Neuronal stem cell (in vitro differentiated cells): Measurements from ENCODE around the gene MRTFB.
A peak's percentile ranks its signal among the peaks of the same experiment; 100 is the strongest.

Source experiments
- DNase-seq: peaks from one replicate; pipeline ENCODE4 v3.0.0-alpha.2; 2013; ENCODE audit warnings: low spot score
- H2AFZ ChIP-seq: one replicate; pipeline ENCODE4 v1.6.1; 2013; ENCODE audit warnings: mild to moderate bottlenecking, low read length, inconsistent platforms
- H2AK5ac ChIP-seq: 2 replicates; pipeline ENCODE4 v1.6.1; 2013; ENCODE audit warnings: low read depth, mild to moderate bottlenecking, inconsistent platforms, low read length, moderate library complexity, mixed read lengths
- H2BK120ac ChIP-seq: 2 replicates; pipeline ENCODE4 v1.6.1; 2013; ENCODE audit warnings: low read depth, mild to moderate bottlenecking, inconsistent platforms, low read length, moderate library complexity, mixed read lengths
- H2BK12ac ChIP-seq: one replicate; pipeline ENCODE4 v1.6.1; 2013; ENCODE audit warnings: low read length, inconsistent platforms
- H2BK15ac ChIP-seq: 2 replicates; pipeline ENCODE4 v1.6.1; 2013; ENCODE audit warnings: mild to moderate bottlenecking, low read length, inconsistent platforms, mixed read lengths
- H2BK5ac ChIP-seq: one replicate; pipeline ENCODE4 v1.6.1; 2013; ENCODE audit warnings: inconsistent platforms, mild to moderate bottlenecking, low read length, moderate library complexity
- H3K14ac ChIP-seq: one replicate; pipeline ENCODE4 v1.6.1; 2013; ENCODE audit warnings: low read length, inconsistent platforms
- H3K18ac ChIP-seq: 2 replicates; pipeline ENCODE4 v1.6.1; 2013; ENCODE audit warnings: low read length, inconsistent platforms
- H3K23ac ChIP-seq: 2 replicates; pipeline ENCODE4 v1.6.1; 2013; ENCODE audit warnings: low read depth, mild to moderate bottlenecking, mixed read lengths, low read length, inconsistent platforms; ENCODE audit not compliant: poor library complexity
- H3K27ac ChIP-seq: replicated peaks from 3 replicates; pipeline ENCODE4 v1.5.1; 2013; ENCODE audit warnings: low read length, inconsistent platforms
- H3K27me3 ChIP-seq, 3 experiments: 2 replicates each; pipeline ENCODE4 v1.6.1; 2013; ENCODE audit warnings: low read length in 3 of 3, mild to moderate bottlenecking in 2 of 3, inconsistent platforms in 1 of 3, low read depth in 1 of 3, mixed read lengths in 1 of 3, moderate library complexity in 1 of 3; ENCODE audit not compliant: control insufficient read depth in 3 of 3, insufficient read depth in 3 of 3
- H3K36me3 ChIP-seq, 2 donors: replicated peaks in 1 of 2; 2 replicates each; pipeline ENCODE4 v1.6.1; 2013; ENCODE audit warnings: low read length in 2 of 2; ENCODE audit not compliant: control insufficient read depth in 2 of 2, insufficient read depth in 2 of 2
- H3K4ac ChIP-seq: 2 replicates; pipeline ENCODE4 v1.6.1; 2013; ENCODE audit warnings: inconsistent platforms, mild to moderate bottlenecking, low read length, moderate library complexity
- H3K4me1 ChIP-seq, 2 donors: 1 replicate in 1 of 2; 2 replicates in 1 of 2; pipeline ENCODE4 v1.6.1; 2013; ENCODE audit warnings: low read length in 2 of 2, low read depth in 1 of 2; ENCODE audit not compliant: control insufficient read depth in 2 of 2, insufficient read depth in 1 of 2
- H3K4me2 ChIP-seq: one replicate; pipeline ENCODE4 v1.6.1; 2013; ENCODE audit warnings: mild to moderate bottlenecking, low read length, inconsistent platforms; ENCODE audit not compliant: insufficient read depth, poor library complexity, severe bottlenecking
- H3K4me3 ChIP-seq, 2 donors: 2 replicates each; pipeline ENCODE4 v1.5.1; 2013; ENCODE audit warnings: low read length in 2 of 2, mild to moderate bottlenecking in 2 of 2, inconsistent platforms in 1 of 2, moderate library complexity in 1 of 2
- H3K79me1 ChIP-seq: one replicate; pipeline ENCODE4 v1.6.1; 2013; ENCODE audit warnings: low read depth, mild to moderate bottlenecking, inconsistent platforms, low read length, moderate library complexity
- H3K9ac ChIP-seq: one replicate; pipeline ENCODE4 v1.6.1; 2013; ENCODE audit warnings: mild to moderate bottlenecking, low read depth, low read length, inconsistent platforms; ENCODE audit not compliant: poor library complexity
- H3K9me3 ChIP-seq, 2 donors: replicated peaks in 1 of 2; 2 replicates each; pipeline versions ENCODE3 to v1.6.1; 2013; ENCODE audit warnings: low read length in 2 of 2, mild to moderate bottlenecking in 2 of 2, inconsistent platforms in 1 of 2, low read depth in 1 of 2, mixed read lengths in 1 of 2, moderate library complexity in 1 of 2; ENCODE audit not compliant: control insufficient read depth in 2 of 2, insufficient read depth in 1 of 2
- H4K8ac ChIP-seq: one replicate; pipeline ENCODE4 v1.6.1; 2013; ENCODE audit warnings: low read depth, mild to moderate bottlenecking, inconsistent platforms, low read length, moderate library complexity
- H4K91ac ChIP-seq: one replicate; pipeline ENCODE4 v1.6.1; 2013; ENCODE audit warnings: low read length, low read depth, mild to moderate bottlenecking, inconsistent platforms; ENCODE audit not compliant: poor library complexity
- WGBS, 2 donors: extraction: QIAGEN DNeasy Blood & Tissue Kit; methylation state at CpG; one replicate each; pipeline ENCODE4 v1.1.7; 2013; ENCODE audit warnings: missing lambda C conversion rate in 2 of 2, mixed read lengths in 1 of 2; ENCODE audit not compliant: insufficient read length in 2 of 2, insufficient replicate concordance in 1 of 2; ENCODE audit errors: extremely low coverage in 2 of 2; 5-methylcytosine and 5-hydroxymethylcytosine counted together

The MRTFB gene

GRCh38 chr16:14071576-14072271 is 605 bp downstream of the MRTFB start:
- peak overlapping the region; percentile 94 to 99 for H3K4me3 ChIP-seq
- peaks cover 2% of the 10 kb centered on the region for H3K79me1 ChIP-seq
- WGBS, 2 donors = no CpG with 5 or more reads among the region's 32 CpGs
- H3K4me1 ChIP-seq = peaks cover 4% of the 10 kb centered on the region in 2 donors
- H3K9ac ChIP-seq = peak overlapping the region; percentile 88
- H4K91ac ChIP-seq = no peak overlapping the region
- peak overlapping the region; percentile 95 for H2BK5ac ChIP-seq
- H2AK5ac ChIP-seq = peak overlapping the region; percentile 88
- peaks cover 0 to 10% (median 0%) of the 10 kb centered on the region in 3 experiments for H3K27me3 ChIP-seq
- H2BK120ac ChIP-seq = peak overlapping the region; percentile 92
- H2BK15ac ChIP-seq = no peak overlapping the region
- H3K4ac ChIP-seq = peak overlapping the region; percentile 90
- H3K27ac ChIP-seq = peak overlapping the region; percentile 41
- peak overlapping the region; percentile 94 for H3K14ac ChIP-seq
- no peaks in the 10 kb centered on the region for H3K9me3 ChIP-seq
- H3K4me2 ChIP-seq = peak overlapping the region; percentile 69
- H3K18ac ChIP-seq = peak overlapping the region; percentile 98
- DNase-seq = peak; percentile 9
- H3K36me3 ChIP-seq = peaks cover 0 to 7% of the 10 kb centered on the region in 2 donors
- no peak overlapping the region for H2BK12ac ChIP-seq
- peak overlapping the region; percentile 90 for H3K23ac ChIP-seq
- peak overlapping the region; percentile 68 for H4K8ac ChIP-seq
- peak overlapping the region; percentile 100 for H2AFZ ChIP-seq

GRCh38 chr16:14072360-14072759 is 1.2 kb downstream of the MRTFB start:
- no CpG with 5 or more reads among the region's 6 CpGs for WGBS, 2 donors
- H4K91ac ChIP-seq = no peak overlapping the region
- no peak overlapping the region for H3K27ac ChIP-seq

GRCh38 chr16:14074544-14074943 is 3.4 kb downstream of the MRTFB start:
- no peak overlapping the region for H2BK5ac ChIP-seq
- H3K9me3 ChIP-seq = no peaks in the 10 kb centered on the region
- peaks cover 0 to 17% of the 10 kb centered on the region in 2 donors for H3K36me3 ChIP-seq
- H2BK12ac ChIP-seq = no peak overlapping the region
- H3K79me1 ChIP-seq = peaks cover 2% of the 10 kb centered on the region
- no peak overlapping the region for H3K4me2 ChIP-seq
- no peak overlapping the region for H3K4ac ChIP-seq
- no peak overlapping the region for H3K18ac ChIP-seq
- H2BK120ac ChIP-seq = no peak overlapping the region
- H4K91ac ChIP-seq = no peak overlapping the region
- no CpG with 5 or more reads among the region's 1 CpG for WGBS, 2 donors
- H3K23ac ChIP-seq = no peak overlapping the region
- H3K9ac ChIP-seq = no peak overlapping the region
- H3K27me3 ChIP-seq = peaks cover 0 to 9% (median 0%) of the 10 kb centered on the region in 3 experiments
- no peak overlapping the region for H3K4me3 ChIP-seq
- no peak overlapping the region for H2AFZ ChIP-seq
- H3K4me1 ChIP-seq = peaks cover 4% of the 10 kb centered on the region in 2 donors
- H4K8ac ChIP-seq = no peak overlapping the region
- no peak overlapping the region for H2BK15ac ChIP-seq
- no peak overlapping the region for H3K27ac ChIP-seq
- H3K14ac ChIP-seq = no peak overlapping the region
- no peak overlapping the region for H2AK5ac ChIP-seq
- DNase-seq = no peak

More at GRCh38 chr16:14072360-14072759, 1.2 kb downstream of the MRTFB start:
- no peak overlapping the region for H3K14ac ChIP-seq
- peaks cover 0 to 7% of the 10 kb centered on the region in 2 donors for H3K36me3 ChIP-seq
- peaks cover 0 to 10% (median 0%) of the 10 kb centered on the region in 3 experiments for H3K27me3 ChIP-seq
- H2AFZ ChIP-seq = peak overlapping the region; percentile 100
- H2BK120ac ChIP-seq = no peak overlapping the region
- peak overlapping the region; percentile 69 for H3K4me2 ChIP-seq
- H2BK5ac ChIP-seq = no peak overlapping the region
- no peak overlapping the region for H4K8ac ChIP-seq
- H3K9ac ChIP-seq = no peak overlapping the region
- H3K18ac ChIP-seq = no peak overlapping the region
- no peak for DNase-seq
- peaks cover 4% of the 10 kb centered on the region in 2 donors for H3K4me1 ChIP-seq
- no peak overlapping the region for H3K4ac ChIP-seq
- H3K79me1 ChIP-seq = peaks cover 2% of the 10 kb centered on the region
- no peak overlapping the region for H3K23ac ChIP-seq
- H2AK5ac ChIP-seq = no peak overlapping the region
- H2BK15ac ChIP-seq = no peak overlapping the region
- no peaks in the 10 kb centered on the region for H3K9me3 ChIP-seq
- peak overlapping the region in 1 of 2 donors; percentile 94 for H3K4me3 ChIP-seq
- H2BK12ac ChIP-seq = no peak overlapping the region

GRCh38 chr16:14077918-14078317 is 6.8 kb downstream of the MRTFB start:
- Histone ChIP-seq H2BK5ac (no peak overlapping the region), H3K36me3 (peaks cover 0 to 47% of the 10 kb centered on the region in 2 donors), H4K8ac (no peak overlapping the region), H3K4ac (no peak overlapping the region), H3K27me3 (no peaks in the 10 kb centered on the region), H3K4me2 (no peak overlapping the region), H3K79me1 (peaks cover 2% of the 10 kb centered on the region), H3K9ac (no peak overlapping the region), H3K4me1 (no peaks in the 10 kb centered on the region), H2AK5ac (no peak overlapping the region), H3K23ac (no peak overlapping the region), H3K9me3 (peaks cover 0 to 6% of the 10 kb centered on the region in 2 donors), H3K4me3 (no peak overlapping the region), H3K27ac (no peak overlapping the region), H3K14ac (no peak overlapping the region), H2BK12ac (no peak overlapping the region), H2BK120ac (no peak overlapping the region), H2AFZ (no peak overlapping the region), H4K91ac (no peak overlapping the region), H3K18ac (no peak overlapping the region), H2BK15ac (no peak overlapping the region)
- no CpG with 5 or more reads among the region's 2 CpGs for WGBS, 2 donors
- no peak for DNase-seq
